Activated T-cell treated with anti-CD3 and anti-CD28 coated beads, Interleukin-2, amount 50 U/mL, for 72 hours (primary cell): ENCODE results near the gene OR2T4. TPM values are rescaled to one million over a fixed set of nuclear protein-coding genes. Genes with fewer than 3 reads are reported as not detected.

Experiments used
- ATAC-seq, 2 donors: fragments of 150-1000 bp; cut with Tn5 transposase; replicated peaks in 1 of 2; 2 replicates each; pipeline ENCODE4 v1.10.0; 2021; ENCODE audit warnings: moderate library complexity in 2 of 2, mild to moderate bottlenecking in 1 of 2
- DNase-seq, 2 donors: peaks; one replicate each; pipeline ENCODE4 v3.0.0; 2021 to 2022; ENCODE audit warnings: mixed read lengths in 1 of 2
- H3K27ac Mint-ChIP-seq: one replicate; pipeline ENCODE4 v1.8.0; 2022; ENCODE audit warnings: mild to moderate bottlenecking, moderate library complexity, mixed read lengths
- H3K27me3 Mint-ChIP-seq: one replicate; pipeline ENCODE4 v1.8.0; 2022; ENCODE audit warnings: low read depth, mixed read lengths
- H3K36me3 Mint-ChIP-seq, 2 donors: one replicate each; pipeline ENCODE4 v1.8.0; 2022; ENCODE audit warnings: mixed read lengths in 2 of 2, mild to moderate bottlenecking in 1 of 2; ENCODE audit not compliant: insufficient read depth in 2 of 2
- H3K4me1 Mint-ChIP-seq: one replicate; pipeline ENCODE4 v1.8.0; 2022; ENCODE audit warnings: low read depth, mixed read lengths
- H3K4me3 Mint-ChIP-seq, 2 donors: one replicate each; pipeline ENCODE4 v1.8.0; 2022; ENCODE audit warnings: mild to moderate bottlenecking in 2 of 2, mixed read lengths in 2 of 2, moderate library complexity in 2 of 2
- H3K9me3 Mint-ChIP-seq, 2 donors: one replicate each; pipeline ENCODE4 v1.8.0; 2022; ENCODE audit warnings: mixed read lengths in 2 of 2
- total RNA-seq, 2 donors: library from RNA; stranded (reverse); gene quantifications; one replicate each; pipeline ENCODE4 v1.2.3, GENCODE V29; 2022

OR2T4 gene
- total RNA-seq, 2 donors from 2014 or later: not detected

DNA sequence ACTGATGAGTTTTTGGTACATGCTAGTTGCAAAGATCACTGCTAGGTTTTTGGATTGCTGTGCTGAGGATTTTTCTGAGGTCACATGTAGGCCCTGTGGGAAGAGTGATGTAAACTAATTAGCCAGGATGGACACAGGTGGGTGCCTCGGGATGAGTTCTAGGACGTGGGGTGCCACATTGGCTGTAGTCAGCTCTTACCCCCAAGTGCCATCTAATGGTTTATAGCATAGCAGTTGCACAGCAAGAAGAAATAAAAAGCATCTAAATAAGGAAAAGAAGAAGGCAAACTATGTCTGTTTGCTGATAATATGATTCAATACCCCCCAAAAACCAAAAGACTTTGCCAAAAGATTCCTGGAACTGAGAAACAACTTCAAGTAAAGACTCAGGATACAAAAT is 31.6 kb downstream of the OR2T4 start:
- H3K36me3 Mint-ChIP-seq: peaks cover 0 to 3% of the 10 kb centered on the region in 2 donors
- H3K27me3 Mint-ChIP-seq: peaks cover 12% of the 10 kb centered on the region
- H3K27ac Mint-ChIP-seq: no peak overlapping the region
- no peaks in the 10 kb centered on the region for H3K4me1 Mint-ChIP-seq
- ATAC-seq: no peak
- no peak for DNase-seq
- H3K4me3 Mint-ChIP-seq: no peak overlapping the region
- peaks cover 2 to 10% of the 10 kb centered on the region in 2 donors for H3K9me3 Mint-ChIP-seq

DNA sequence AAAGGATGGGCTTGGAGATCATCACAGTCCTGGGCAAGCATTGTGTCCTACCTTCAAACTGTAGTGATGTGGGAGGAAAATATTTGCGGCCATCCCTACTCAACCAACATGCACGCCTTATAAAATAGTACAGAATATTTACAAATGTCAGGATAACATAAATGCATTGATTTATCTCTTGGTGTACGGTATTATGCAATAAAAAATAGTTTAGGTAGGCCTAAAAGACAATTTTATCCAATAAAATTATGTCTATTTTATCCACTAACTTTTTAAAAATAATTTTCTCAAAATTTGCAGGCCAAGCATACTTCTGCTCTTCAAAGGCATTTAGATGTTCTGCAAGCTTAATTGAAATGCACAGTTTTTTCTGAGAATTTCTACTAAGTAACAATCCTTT is 41.3 kb downstream of the OR2T4 start, which contains the start of gene OR2T1:
Gene OR2T1, plus strand, starts transcription at position 301 of the 400 bp plus-strand sequence. CDS start 3,100 bp downstream, outside the sequence.
- Mint-ChIP-seq H3K36me3 (peaks cover 0 to 2% of the 10 kb centered on the region in 2 donors), H3K9me3 (peaks cover 2% of the 10 kb centered on the region in 2 donors), H3K27ac (no peak within 1 kb of the TSS), H3K27me3 (no peaks in the 10 kb centered on the region), H3K4me1 (peaks cover 11% of the 10 kb centered on the region), H3K4me3 (no peak within 1 kb of the TSS)
- DNase-seq: no peak
- no peak for ATAC-seq

GRCh38 chr1:248404024-248404423 is 42.6 kb downstream of the OR2T4 start:
- no peak overlapping the region for H3K27ac Mint-ChIP-seq
- DNase-seq (no peak), ATAC-seq (no peak)
- peaks cover 2 to 4% of the 10 kb centered on the region in 2 donors for H3K9me3 Mint-ChIP-seq
- no peak overlapping the region for H3K4me3 Mint-ChIP-seq
- H3K27me3 Mint-ChIP-seq: no peaks in the 10 kb centered on the region
- H3K4me1 Mint-ChIP-seq: peaks cover 11% of the 10 kb centered on the region
- H3K36me3 Mint-ChIP-seq: peaks cover 0 to 2% of the 10 kb centered on the region in 2 donors

DNA sequence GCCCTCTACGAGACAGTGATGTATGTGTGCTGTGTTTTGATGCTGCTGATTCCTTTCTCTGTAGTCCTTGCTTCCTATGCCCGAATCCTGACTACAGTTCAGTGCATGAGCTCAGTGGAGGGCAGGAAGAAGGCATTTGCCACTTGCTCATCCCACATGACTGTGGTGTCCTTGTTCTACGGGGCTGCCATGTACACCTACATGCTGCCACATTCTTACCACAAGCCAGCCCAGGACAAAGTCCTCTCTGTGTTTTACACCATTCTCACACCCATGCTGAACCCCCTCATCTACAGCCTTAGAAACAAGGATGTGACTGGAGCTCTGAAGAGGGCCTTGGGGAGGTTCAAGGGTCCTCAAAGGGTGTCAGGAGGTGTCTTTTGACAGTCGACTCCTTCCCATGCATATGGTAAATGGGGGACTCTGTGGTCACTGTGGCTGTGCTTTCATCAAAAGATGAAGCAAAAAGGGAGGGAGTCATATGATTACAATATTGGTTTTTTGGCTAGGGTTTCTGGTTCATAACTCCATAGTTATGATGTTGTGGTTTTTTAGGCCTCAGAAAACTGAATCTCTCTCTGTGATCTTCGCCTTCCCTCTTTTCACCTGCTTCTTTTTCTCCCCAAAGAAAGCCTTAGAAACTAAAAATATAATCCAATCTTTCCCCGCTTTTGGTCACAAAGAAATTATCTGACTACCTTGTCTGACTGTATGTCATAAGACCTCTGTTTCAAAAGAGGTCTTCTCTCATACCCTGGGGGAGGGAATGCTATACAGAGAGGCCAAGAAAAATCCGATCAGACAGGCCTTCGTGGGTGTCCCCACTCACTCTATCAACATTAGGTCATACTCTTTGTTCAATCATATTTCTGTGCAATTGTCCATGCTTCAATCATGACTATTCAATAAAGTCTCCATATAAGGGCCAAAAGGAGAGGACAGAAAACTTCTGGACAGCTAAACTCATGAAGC is 45.5 kb downstream of the OR2T4 start:
- peak; percentile 70 to 86 for ATAC-seq
- DNase-seq: peak; percentile 5 to 15
- Mint-ChIP-seq H3K27ac (no peak overlapping the region), H3K36me3 (peaks cover 2 to 3% of the 10 kb centered on the region in 2 donors), H3K27me3 (no peaks in the 10 kb centered on the region), H3K9me3 (peaks cover 5 to 10% of the 10 kb centered on the region in 2 donors), H3K4me1 (peaks cover 11% of the 10 kb centered on the region), H3K4me3 (no peak overlapping the region)

Other genes with a start within 250 kb of the OR2T4 start
- not detected for gene OR2M5, start 216.5 kb upstream of the OR2T4 start, total RNA-seq
- not detected for gene OR2M2, start 186.8 kb upstream of the OR2T4 start, total RNA-seq
- gene OR2M3, start 164.4 kb upstream of the OR2T4 start, total RNA-seq: not detected
- gene OR2M4, start 130.2 kb upstream of the OR2T4 start, total RNA-seq: not detected
- not detected for gene OR2T33, start 83.7 kb upstream of the OR2T4 start, total RNA-seq
- gene OR2T12, start 58.2 kb upstream of the OR2T4 start, total RNA-seq: not detected
- not detected for gene OR2M7, start 37.1 kb upstream of the OR2T4 start, total RNA-seq
- not detected for gene OR14C36, start 12.9 kb upstream of the OR2T4 start, total RNA-seq
- gene OR2T6, start 14.1 kb downstream of the OR2T4 start, total RNA-seq: not detected
- gene OR2T1, start 41.4 kb downstream of the OR2T4 start, total RNA-seq: not detected
- gene OR2T2, start 84.0 kb downstream of the OR2T4 start, total RNA-seq: not detected
- not detected for gene OR2T3, start 111.7 kb downstream of the OR2T4 start, total RNA-seq
- not detected for gene OR2T5, start 126.9 kb downstream of the OR2T4 start, total RNA-seq
- gene OR2G6, start 146.4 kb downstream of the OR2T4 start, total RNA-seq: not detected
- gene OR2T29, start 201.1 kb downstream of the OR2T4 start, total RNA-seq: not detected
- not detected for gene OR2T34, start 213.1 kb downstream of the OR2T4 start, total RNA-seq
- not detected for gene OR2T10, start 236.0 kb downstream of the OR2T4 start, total RNA-seq